ES-I3 (cell line): ENCODE measurements around the gene CYSRT1.
A peak's percentile ranks its signal among the peaks of the same experiment; 100 is the strongest.

Source experiments
- H3K36me3 ChIP-seq: 2 replicates; pipeline ENCODE4 v1.6.1; 2013; ENCODE audit warnings: mild to moderate bottlenecking, low read length, control low read depth, moderate library complexity; ENCODE audit not compliant: insufficient read depth
- H3K4me1 ChIP-seq: 2 replicates; pipeline ENCODE4 v1.6.1; 2013; ENCODE audit warnings: mild to moderate bottlenecking, control low read depth, low read length; ENCODE audit not compliant: insufficient read depth
- H3K9ac ChIP-seq: 2 replicates; pipeline ENCODE4 v1.6.1; 2013; ENCODE audit warnings: low read depth, mild to moderate bottlenecking, low read length, moderate library complexity
- H3K9me3 ChIP-seq: 2 replicates; pipeline ENCODE4 v1.6.1; 2013; ENCODE audit warnings: mild to moderate bottlenecking, low read length, moderate library complexity; ENCODE audit not compliant: control insufficient read depth, insufficient read depth

CYSRT1 gene

DNA sequence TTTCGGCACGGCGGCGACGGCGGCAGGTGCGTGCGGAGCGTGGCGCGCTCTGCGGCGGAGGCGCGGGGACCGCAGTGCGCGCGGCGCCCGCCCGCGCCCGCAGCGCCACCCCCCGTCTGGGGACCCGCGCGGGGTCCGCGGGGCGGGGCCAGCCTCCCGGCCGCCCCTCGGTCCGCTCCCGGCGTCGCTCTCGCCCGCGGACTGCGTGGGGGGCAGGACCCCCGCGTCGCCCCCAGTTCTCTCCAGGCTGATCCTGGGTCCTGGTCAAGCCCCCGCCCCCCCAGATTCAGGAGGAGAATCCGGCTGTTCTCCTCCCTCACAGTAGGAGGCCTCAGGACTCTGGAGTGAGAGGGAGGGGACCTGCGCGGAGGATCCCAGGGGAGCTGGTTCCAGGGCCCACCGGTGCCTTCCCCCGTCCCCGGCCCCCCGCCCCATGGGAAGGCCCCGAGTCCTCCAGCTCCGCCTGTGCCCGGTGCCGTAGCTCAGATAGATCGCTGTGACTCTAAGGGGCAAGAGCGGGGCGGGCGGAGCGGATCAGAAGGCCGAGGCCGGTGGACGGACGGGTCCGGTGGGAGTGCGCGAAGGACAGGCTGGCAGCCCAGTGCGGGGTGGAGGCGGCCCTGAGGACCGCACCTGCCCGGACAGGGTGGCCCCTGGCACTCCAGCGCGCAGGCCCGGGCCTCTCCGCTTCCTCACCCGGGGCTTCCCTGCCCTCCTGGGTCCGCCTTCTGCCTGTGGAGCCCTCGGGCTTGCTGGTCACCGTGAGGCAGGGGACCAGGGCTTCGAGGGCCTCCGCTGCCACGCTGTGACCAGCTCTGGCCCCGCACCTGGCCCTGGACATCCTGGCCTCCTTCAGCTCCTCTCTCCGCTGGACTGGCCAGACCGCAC is 2.5 kb upstream of the CYSRT1 start, which contains the start of gene RNF208:
Gene RNF208 (minus strand): TSS at position 51 of the 888 bp plus-strand sequence. CDS start 1,028 bp downstream, outside the sequence.
- H3K9me3 ChIP-seq: no peaks in the 10 kb centered on the region
- H3K4me1 ChIP-seq: no peaks in the 10 kb centered on the region; the same call in 1 of the 2 replicates
- H3K9ac ChIP-seq: peak within 1 kb of the TSS; percentile 59
- H3K36me3 ChIP-seq: no peaks in the 10 kb centered on the region

DNA sequence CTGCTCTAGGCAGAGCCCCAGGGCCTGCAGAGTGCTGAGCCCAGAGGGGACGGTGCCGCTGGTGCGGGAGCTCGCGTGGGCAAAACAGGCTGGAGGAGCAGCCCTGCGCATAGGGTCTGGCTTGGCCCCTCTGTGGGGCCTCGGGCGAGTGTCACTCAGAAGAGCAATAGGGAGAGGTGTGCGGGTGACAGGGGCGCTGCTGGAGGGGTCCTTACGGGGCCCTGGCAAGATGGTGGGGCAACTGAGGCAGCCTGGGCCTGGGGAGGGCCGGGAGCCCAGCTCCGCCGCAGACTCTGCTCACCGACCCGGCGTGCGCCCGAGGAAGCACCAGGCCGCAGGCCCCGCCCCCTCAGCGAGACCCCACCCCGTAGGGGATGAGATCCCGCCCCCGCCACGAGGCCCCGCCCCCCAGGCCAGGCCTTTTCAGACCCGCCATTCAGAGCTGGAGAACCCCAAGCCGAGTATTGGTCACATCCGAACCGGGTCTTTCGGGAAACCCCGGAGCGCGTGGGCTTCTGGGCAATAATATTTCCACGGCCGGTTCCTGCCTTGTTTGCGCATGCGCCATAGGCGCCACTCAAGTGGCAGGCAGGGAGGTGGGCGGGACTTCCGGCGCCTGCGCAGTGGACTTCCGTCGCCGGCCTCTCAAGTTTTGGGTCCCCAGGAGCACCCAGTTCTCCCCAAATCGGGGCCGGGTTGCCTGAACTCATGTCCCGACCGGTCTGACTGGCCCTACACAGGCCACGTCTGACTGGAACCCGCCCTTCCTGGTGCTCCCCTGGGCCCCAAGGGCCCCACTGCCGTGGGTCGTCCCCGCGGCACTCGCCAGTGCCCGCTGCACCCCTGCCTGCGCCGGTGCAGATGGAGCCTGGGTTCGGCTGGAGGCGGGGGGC is 1.6 kb upstream of the CYSRT1 start:
- H3K4me1 ChIP-seq: no peaks in the 10 kb centered on the region; the same call in 1 of the 2 replicates

DNA sequence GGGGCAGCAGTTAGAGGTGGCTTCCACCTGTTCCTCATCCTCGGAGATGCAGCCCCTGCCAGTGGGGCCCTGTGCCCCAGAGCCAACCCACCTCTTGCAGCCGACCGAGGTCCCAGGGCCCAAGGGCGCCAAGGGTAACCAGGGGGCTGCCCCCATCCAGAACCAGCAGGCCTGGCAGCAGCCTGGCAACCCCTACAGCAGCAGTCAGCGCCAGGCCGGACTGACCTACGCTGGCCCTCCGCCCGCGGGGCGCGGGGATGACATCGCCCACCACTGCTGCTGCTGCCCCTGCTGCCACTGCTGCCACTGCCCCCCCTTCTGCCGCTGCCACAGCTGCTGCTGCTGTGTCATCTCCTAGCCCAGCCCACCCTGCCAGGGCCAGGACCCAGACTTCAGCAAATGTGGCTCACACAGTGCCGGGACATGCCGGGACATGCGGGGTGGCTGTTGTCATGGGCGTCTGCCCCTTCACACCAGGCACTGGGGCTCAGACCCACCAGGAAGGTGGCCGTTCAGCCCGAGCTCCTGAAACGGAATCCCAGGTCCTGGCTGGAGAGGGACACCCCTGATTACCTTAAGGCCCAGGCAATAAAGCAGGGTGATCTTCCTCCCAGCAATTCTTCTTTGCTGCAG is 841 bp downstream of the CYSRT1 start:
- H3K9ac ChIP-seq: no peak overlapping the region
- H3K36me3 ChIP-seq: no peaks in the 10 kb centered on the region
- H3K9me3 ChIP-seq: no peaks in the 10 kb centered on the region
- no peaks in the 10 kb centered on the region for H3K4me1 ChIP-seq

More for the DNA sequence above, 1.6 kb upstream of the CYSRT1 start:
- Histone ChIP-seq H3K9ac (peak overlapping the region; percentile 93), H3K36me3 (no peaks in the 10 kb centered on the region), H3K9me3 (no peaks in the 10 kb centered on the region)

DNA sequence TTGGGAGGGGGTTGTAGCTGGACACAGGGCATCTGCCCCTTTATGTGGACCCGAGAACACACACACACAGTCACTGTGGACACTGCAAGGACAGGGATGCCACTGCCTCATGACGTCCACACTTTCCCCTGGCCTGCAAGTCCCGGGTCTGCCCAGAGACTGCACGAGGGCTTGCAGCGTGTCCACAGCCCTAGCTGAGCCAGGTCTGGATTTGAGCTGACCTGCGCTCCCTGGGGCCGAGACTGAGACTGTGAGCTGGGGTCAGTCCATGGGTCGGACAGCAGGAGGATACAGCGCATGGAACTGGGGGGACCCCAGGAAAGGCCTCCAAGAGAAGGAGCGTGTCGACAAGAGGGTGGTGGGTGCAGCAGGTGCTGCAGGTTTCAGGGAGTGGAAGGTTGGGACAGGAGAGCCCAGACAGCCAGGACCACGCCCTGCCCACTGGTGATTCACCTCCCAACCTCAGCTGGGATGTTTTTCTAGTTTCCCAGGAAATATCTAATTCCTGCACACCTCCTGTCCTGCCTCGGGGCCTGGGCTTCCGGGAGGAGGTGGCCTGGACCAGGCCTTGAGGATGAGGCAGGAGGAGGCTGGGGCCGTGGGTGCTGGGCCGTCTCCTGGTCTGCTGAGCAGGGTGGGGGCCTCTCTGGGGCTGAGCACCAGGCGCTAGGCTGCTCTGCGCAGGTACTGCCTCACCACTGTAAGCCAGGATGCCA is 1.5 kb downstream of the CYSRT1 start:
- Histone ChIP-seq H3K4me1 (no peaks in the 10 kb centered on the region), H3K9ac (no peak overlapping the region), H3K9me3 (no peaks in the 10 kb centered on the region)

DNA sequence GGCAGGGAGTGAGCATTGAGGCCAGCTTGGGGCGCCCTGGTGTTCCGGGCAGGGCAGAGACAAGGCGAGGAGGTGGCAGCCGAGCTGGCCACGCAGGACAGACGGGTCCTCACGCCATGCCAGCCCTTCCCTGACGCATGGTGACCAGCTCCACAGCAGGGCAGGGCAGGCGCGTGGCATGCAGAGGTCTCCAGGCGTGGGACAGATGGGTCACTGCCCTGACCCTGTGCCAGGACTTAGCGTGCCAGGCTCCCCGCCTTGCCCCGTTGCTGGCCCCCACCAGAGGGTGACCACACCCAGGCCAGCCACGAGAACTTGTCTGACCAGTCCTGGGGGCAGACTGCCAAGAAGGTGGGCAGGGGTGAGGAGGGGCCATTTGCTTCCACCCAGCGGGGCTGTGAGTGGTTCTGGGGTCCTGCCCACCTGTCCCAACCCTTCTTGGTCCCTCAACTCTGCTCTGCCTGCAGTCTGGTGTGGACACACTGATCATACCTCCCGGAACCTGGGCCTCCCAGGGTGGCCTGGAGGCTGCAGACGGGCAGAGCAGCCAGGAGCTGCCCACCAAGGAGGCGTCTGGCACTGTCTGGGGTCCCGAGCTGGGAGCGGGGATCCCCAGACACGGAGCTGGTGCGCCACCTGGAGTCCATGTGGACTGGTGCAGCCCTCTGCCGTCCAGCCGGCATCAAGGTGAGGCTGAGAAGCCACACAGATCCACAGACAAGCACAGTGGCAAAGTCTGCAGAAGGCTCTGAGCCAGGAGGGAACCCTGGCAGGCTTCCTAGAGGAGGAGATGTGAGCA is 2.3 kb downstream of the CYSRT1 start, which contains the start of gene RNF224:
Gene RNF224 (plus strand): TSS at position 449 of the 799 bp plus-strand sequence. CDS start 834 bp downstream, outside the sequence.
- H3K4me1 ChIP-seq: no peaks in the 10 kb centered on the region
- no peaks in the 10 kb centered on the region for H3K9me3 ChIP-seq
- H3K36me3 ChIP-seq: no peaks in the 10 kb centered on the region
- H3K9ac ChIP-seq: no peak within 1 kb of the TSS

More for the DNA sequence above, 1.5 kb downstream of the CYSRT1 start:
- H3K36me3 ChIP-seq: no peaks in the 10 kb centered on the region

DNA sequence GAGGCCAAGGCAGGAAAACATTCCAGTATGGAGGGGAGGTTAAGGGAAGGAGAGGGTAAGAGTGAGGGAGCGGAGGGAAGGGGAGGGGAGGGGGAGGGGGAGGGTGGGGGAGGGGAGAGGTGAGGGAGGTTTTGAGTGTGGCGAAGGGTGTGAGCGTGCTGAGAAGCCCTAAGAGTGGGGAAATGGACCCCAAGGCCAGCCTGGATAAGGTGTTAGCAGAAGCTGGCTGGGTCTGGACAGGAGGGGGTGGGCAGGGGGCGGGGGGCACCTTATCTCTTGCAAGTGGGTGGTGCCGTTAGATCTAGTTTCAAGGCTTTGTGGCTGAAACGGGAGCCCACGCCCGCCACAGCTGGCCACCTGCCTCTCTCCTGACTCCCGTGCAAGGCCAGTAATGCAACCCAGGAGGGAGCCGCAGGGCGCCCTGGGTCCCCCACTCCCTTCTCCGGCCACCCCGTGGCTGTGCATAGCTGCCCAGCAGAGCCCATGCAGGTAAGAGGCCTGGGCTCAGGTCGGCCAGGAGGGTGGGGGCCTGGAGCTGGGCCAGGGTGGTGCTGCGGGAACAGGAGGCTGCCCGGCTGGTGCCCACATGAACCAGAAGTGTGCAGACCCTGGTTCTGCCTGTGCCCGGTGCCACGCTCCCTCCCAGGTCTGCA is 3.0 kb downstream of the CYSRT1 start:
- no peak overlapping the region for H3K9ac ChIP-seq
- H3K36me3 ChIP-seq: no peaks in the 10 kb centered on the region
- no peaks in the 10 kb centered on the region for H3K4me1 ChIP-seq
- no peaks in the 10 kb centered on the region for H3K9me3 ChIP-seq

DNA sequence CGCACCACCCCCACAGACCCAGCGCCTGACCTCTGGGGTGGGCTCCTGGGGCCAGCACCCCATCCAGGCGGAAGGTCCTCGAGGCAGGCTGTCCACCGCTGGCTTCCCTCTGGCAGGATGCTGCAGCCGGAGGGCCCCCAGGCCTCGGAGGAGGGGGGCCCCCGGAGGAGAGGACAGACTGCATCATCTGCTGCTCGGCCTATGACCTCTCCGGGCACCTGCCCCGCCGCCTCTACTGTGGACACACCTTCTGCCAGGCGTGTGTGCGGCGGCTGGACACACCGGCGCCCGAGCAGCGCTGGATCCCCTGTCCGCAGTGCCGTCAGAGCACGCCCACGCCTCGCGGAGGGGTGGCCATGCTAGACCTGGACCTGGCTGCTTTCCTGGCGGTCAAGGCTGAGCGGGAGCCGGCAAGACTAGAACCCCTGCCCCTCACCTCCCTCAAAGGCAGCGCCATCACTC is 3.6 kb downstream of the CYSRT1 start:
- Histone ChIP-seq H3K4me1 (no peaks in the 10 kb centered on the region), H3K9ac (no peak overlapping the region)

DNA sequence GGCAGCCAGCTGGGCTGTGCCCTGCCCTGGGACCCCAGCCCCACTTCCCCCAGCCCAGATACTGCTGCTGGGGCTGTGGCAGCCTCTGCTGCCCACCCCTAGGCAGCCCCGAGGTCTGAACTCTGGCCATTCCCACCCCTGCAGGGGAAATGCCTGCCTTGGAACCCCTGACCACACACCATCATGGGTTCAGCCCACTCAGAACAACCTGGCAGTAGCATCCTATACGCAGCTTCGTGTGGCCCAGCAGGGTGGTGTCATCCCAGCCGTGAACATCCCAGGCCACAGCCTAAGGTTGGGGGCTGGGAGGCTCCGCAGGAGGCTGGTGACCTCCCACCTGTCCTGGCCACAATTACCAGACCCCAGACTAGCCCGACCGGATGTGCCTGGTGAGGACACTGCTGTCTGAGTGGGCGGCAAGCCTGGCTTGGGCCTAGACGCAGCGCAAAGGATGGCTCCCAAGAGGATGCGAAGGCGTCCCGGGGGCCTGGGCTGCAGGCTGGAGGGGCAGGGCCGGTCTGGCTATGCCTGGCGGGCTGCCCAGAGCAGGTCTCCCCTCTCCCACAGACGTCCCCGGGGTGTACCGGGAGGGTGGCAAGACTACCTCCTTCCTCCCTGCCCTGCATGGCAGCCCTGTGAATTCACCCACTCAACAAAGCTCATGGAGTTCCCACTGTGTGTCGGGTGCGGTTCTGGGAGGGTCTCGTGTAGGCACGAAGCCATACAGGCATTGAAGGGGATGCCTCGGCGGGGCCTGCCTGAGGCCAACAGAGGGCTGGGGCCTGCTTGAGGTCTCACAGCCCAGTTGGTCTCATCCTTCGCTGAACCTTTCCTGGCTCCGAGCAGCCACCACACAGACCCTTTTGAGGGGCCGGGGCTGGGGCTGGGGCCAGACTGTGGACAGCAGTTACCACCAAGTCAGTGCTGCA is 4.3 kb downstream of the CYSRT1 start:
- H3K9me3 ChIP-seq: no peaks in the 10 kb centered on the region
- H3K36me3 ChIP-seq: no peaks in the 10 kb centered on the region
- H3K9ac ChIP-seq: no peak overlapping the region
- no peaks in the 10 kb centered on the region for H3K4me1 ChIP-seq

More for the DNA sequence above, 3.6 kb downstream of the CYSRT1 start:
- H3K36me3 ChIP-seq: no peaks in the 10 kb centered on the region
- no peaks in the 10 kb centered on the region for H3K9me3 ChIP-seq

DNA sequence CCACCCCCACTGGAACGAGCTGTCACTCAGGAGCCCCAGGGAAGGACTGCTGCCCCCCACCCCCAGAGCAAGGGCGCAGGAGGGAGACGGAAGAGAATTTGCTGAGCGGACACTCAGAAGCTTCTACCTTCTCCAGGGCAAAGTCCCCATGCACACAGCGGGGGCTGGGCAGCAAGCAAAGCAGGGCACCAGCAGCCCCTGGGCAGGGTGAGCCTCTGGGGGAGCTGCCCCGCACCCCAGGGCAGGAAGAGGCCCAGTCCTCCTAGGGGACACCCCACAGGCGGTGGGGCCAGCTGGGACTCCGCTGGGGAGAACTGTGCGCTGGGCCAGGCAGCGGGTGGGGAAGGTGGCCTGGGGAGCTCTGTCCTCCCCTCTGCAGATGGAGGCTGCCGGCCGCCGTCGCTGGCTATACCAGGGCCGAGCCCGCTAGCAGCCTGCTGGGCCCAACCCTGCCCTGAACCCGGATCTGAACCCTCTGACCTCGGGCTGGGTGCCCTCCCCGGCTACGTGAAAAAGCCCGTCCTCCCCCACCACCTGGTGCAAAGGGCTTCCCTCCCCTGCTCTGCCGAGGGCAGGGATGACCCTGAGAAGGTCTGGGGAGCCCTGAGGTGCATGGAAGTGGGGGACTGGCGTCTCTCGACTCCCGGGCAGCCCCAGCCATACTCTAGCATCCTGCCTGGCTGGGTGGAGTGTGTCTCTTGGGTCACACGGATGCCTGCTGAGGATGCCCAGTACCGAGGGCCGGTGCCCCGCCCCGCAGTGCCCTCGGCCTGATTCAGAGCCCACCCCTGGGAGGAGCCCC is 5.1 kb downstream of the CYSRT1 start:
- no peaks in the 10 kb centered on the region for H3K9me3 ChIP-seq
- no peaks in the 10 kb centered on the region for H3K36me3 ChIP-seq
- H3K4me1 ChIP-seq: no peaks in the 10 kb centered on the region
- no peak overlapping the region for H3K9ac ChIP-seq

DNA sequence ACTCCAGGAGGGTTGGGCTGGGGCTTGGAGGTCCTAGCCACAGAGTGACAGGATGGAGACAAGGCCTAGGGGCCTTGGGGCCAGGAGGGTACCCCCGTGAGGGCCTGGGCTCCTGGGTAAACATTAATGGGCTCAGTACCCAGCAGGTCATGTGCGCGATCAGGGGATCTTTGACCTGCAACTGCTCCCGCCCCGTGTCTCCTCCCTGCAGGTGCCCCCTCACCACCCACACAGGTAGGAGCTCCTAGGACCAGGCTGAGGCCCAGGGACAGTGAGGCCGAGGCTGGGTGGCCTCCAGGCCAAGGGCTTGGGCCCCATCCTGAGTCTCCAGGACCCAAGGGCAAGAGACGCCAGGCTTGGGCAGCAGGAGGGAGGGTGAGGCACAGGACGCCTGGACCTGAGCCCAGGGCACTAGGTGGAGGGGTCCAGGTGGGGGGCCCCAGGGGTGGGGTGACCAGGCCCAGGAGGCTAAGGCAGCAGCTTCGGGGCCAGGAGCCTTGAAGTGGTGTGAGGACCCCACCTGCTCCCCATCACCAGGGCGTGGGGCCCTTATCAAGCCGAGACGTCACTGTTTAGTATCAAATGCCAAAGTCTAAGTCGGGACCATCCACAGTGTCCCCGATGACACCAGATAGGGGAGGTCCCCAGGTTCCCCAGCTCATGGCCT is 5.9 kb downstream of the CYSRT1 start, which contains the start of gene SLC34A3:
Gene SLC34A3 (plus strand): TSS at position 197 of the 667 bp plus-strand sequence. CDS start 802 bp downstream, outside the sequence.
- Histone ChIP-seq H3K4me1 (no peaks in the 10 kb centered on the region; the same call in 1 of the 2 replicates), H3K36me3 (no peaks in the 10 kb centered on the region)

More for the DNA sequence above, 5.9 kb downstream of the CYSRT1 start, which contains the start of gene SLC34A3:
- Histone ChIP-seq H3K9ac (no peak within 1 kb of the TSS), H3K9me3 (no peaks in the 10 kb centered on the region)
